Esophagus (tissue), 2 donors: Measurements from ENCODE around the gene SLC49A4. TPM values are rescaled to one million over a fixed set of nuclear protein-coding genes. Genes with fewer than 3 reads are reported as not detected.

Experiments
- H3K27ac ChIP-seq, 2 donors: one replicate each; pipeline ENCODE4 v1.5.1; 2013; ENCODE audit warnings: low read depth in 2 of 2, mild to moderate bottlenecking in 2 of 2, inconsistent platforms in 1 of 2, low read length in 1 of 2, moderate library complexity in 1 of 2
- H3K27me3 ChIP-seq, 2 donors: one replicate each; pipeline ENCODE4 v1.6.1; 2013; ENCODE audit warnings: low read length in 2 of 2, control low read depth in 1 of 2, mild to moderate bottlenecking in 1 of 2; ENCODE audit not compliant: insufficient read depth in 2 of 2, control insufficient read depth in 1 of 2
- H3K36me3 ChIP-seq, 2 donors: one replicate each; pipeline ENCODE4 v1.6.1; 2013; ENCODE audit warnings: low read length in 1 of 2; ENCODE audit not compliant: control insufficient read depth in 2 of 2, insufficient read depth in 2 of 2
- H3K4me1 ChIP-seq, 2 donors: one replicate each; pipeline ENCODE4 v1.6.1; 2013; ENCODE audit warnings: low read length in 1 of 2; ENCODE audit not compliant: control insufficient read depth in 2 of 2, insufficient read depth in 2 of 2
- H3K4me3 ChIP-seq, 2 donors: one replicate each; pipeline ENCODE4 v1.5.1; 2013; ENCODE audit warnings: low read length in 2 of 2, mild to moderate bottlenecking in 2 of 2, low read depth in 1 of 2, moderate library complexity in 1 of 2
- H3K9me3 ChIP-seq, 2 donors: one replicate each; pipeline ENCODE4 v1.6.1; 2013; ENCODE audit warnings: mild to moderate bottlenecking in 2 of 2, low read depth in 1 of 2, low read length in 1 of 2, moderate library complexity in 1 of 2; ENCODE audit not compliant: control insufficient read depth in 2 of 2, insufficient read depth in 1 of 2
- WGBS, 2 donors: extraction: QIAGEN DNeasy Blood & Tissue Kit; methylation state at CpG; one replicate each; pipeline ENCODE4 v1.1.7; 2013; 5-methylcytosine and 5-hydroxymethylcytosine counted together
- polyA plus RNA-seq, 2 donors: library from polyadenylated mRNA; stranded (reverse); fragments of 200-250 nt; gene quantifications; one replicate each; pipeline ENCODE4 v1.2.3, GENCODE V29; 2013
- donor health status: healthy with polysubstance abuse.
- donor health status: Bipolar disorder and iron deficiency.

The SLC49A4 gene
- polyA plus RNA-seq, 2 donors, result 10.1 to 14.3 TPM

- Histone ChIP-seq H3K4me1 (peaks cover 4 to 6% of the 10 kb centered on the region in 2 donors), H3K27me3 (no peaks in the 10 kb centered on the region), H3K9me3 (no peaks in the 10 kb centered on the region), H3K36me3 (no peaks in the 10 kb centered on the region), H3K4me3 (no peak overlapping the region), H3K27ac (no peak overlapping the region)
- WGBS, 2 donors, result 64 to 82% methylated on average over 1 of the region's 1 CpG
Observed at GRCh38 chr3:122800031-122800430, 5.2 kb downstream of the SLC49A4 start.

GRCh38 chr3:122800706-122801237 lies 5.9 kb downstream of the SLC49A4 start:
- Histone ChIP-seq H3K36me3 (no peaks in the 10 kb centered on the region), H3K4me3 (no peak overlapping the region), H3K4me1 (peaks cover 4 to 6% of the 10 kb centered on the region in 2 donors), H3K9me3 (no peaks in the 10 kb centered on the region), H3K27me3 (no peaks in the 10 kb centered on the region), H3K27ac (peak overlapping the region in 1 of 2 donors; percentile 37)
- WGBS, 2 donors, result 61 to 69% methylated on average over 3 of the region's 3 CpGs

GRCh38 chr3:122802323-122802722 lies 7.5 kb downstream of the SLC49A4 start:
- no peak overlapping the region for H3K27ac ChIP-seq
- WGBS, 2 donors, result 96% methylated on average over 1 of the region's 1 CpG
- H3K9me3 ChIP-seq, result no peaks in the 10 kb centered on the region
- no peaks in the 10 kb centered on the region for H3K36me3 ChIP-seq
- no peak overlapping the region for H3K4me3 ChIP-seq
- peaks cover 2 to 6% of the 10 kb centered on the region in 2 donors for H3K4me1 ChIP-seq
- no peaks in the 10 kb centered on the region for H3K27me3 ChIP-seq

GRCh38 chr3:122803977-122804376 lies 9.1 kb downstream of the SLC49A4 start:
- H3K9me3 ChIP-seq, result no peaks in the 10 kb centered on the region
- no peaks in the 10 kb centered on the region for H3K36me3 ChIP-seq
- H3K27ac ChIP-seq, result no peak overlapping the region
- no peak overlapping the region for H3K4me3 ChIP-seq
- peaks cover 0 to 6% of the 10 kb centered on the region in 2 donors for H3K4me1 ChIP-seq
- no peaks in the 10 kb centered on the region for H3K27me3 ChIP-seq
- 85 to 88% methylated on average over 2 of the region's 2 CpGs for WGBS, 2 donors

GRCh38 chr3:122810734-122811133 lies 15.9 kb downstream of the SLC49A4 start:
- H3K36me3 ChIP-seq, result no peaks in the 10 kb centered on the region
- no peak overlapping the region for H3K4me3 ChIP-seq
- H3K27me3 ChIP-seq, result no peaks in the 10 kb centered on the region
- no peaks in the 10 kb centered on the region for H3K9me3 ChIP-seq
- H3K27ac ChIP-seq, result no peak overlapping the region
- H3K4me1 ChIP-seq, result no peaks in the 10 kb centered on the region

- WGBS, 2 donors, result 94% methylated on average over 2 of the region's 2 CpGs
- Histone ChIP-seq H3K4me1 (no peaks in the 10 kb centered on the region), H3K9me3 (no peaks in the 10 kb centered on the region)
Observed at GRCh38 chr3:122816587-122816986, 21.7 kb downstream of the SLC49A4 start.

GRCh38 chr3:122824465-122825381 lies 29.9 kb downstream of the SLC49A4 start:
- no peak overlapping the region for H3K4me3 ChIP-seq
- no peaks in the 10 kb centered on the region for H3K9me3 ChIP-seq
- H3K4me1 ChIP-seq, result no peaks in the 10 kb centered on the region
- peaks cover 0 to 6% of the 10 kb centered on the region in 2 donors for H3K36me3 ChIP-seq
- H3K27ac ChIP-seq, result no peak overlapping the region
- WGBS, 2 donors, result 90 to 91% methylated on average over 7 of the region's 7 CpGs
- H3K27me3 ChIP-seq, result no peaks in the 10 kb centered on the region

More at GRCh38 chr3:122816587-122816986, 21.7 kb downstream of the SLC49A4 start:
- no peaks in the 10 kb centered on the region for H3K27me3 ChIP-seq
- H3K27ac ChIP-seq, result no peak overlapping the region
- peaks cover 0 to 3% of the 10 kb centered on the region in 2 donors for H3K36me3 ChIP-seq
- H3K4me3 ChIP-seq, result no peak overlapping the region

GRCh38 chr3:122825460-122825859 lies 30.6 kb downstream of the SLC49A4 start:
- Histone ChIP-seq H3K36me3 (peaks cover 0 to 6% of the 10 kb centered on the region in 2 donors), H3K4me3 (no peak overlapping the region), H3K27ac (no peak overlapping the region), H3K9me3 (no peaks in the 10 kb centered on the region), H3K4me1 (no peaks in the 10 kb centered on the region), H3K27me3 (no peaks in the 10 kb centered on the region)
- 80 to 85% methylated on average over 4 of the region's 4 CpGs for WGBS, 2 donors

- Histone ChIP-seq H3K9me3 (no peaks in the 10 kb centered on the region), H3K4me1 (no peaks in the 10 kb centered on the region), H3K4me3 (no peak overlapping the region), H3K27ac (no peak overlapping the region), H3K27me3 (no peaks in the 10 kb centered on the region), H3K36me3 (peaks cover 0 to 5% of the 10 kb centered on the region in 2 donors)
- WGBS, 2 donors, result 94 to 100% methylated on average over 1 of the region's 1 CpG
Observed at GRCh38 chr3:122826278-122826677, 31.4 kb downstream of the SLC49A4 start.
